ENCODE data around the gene RXFP2. TPM values are rescaled to one million over a fixed set of nuclear protein-coding genes. Genes with fewer than 3 reads are reported as not detected.

RXFP2 gene
- total RNA-seq, 2 donors from 2014 or later, result not detected

DNA sequence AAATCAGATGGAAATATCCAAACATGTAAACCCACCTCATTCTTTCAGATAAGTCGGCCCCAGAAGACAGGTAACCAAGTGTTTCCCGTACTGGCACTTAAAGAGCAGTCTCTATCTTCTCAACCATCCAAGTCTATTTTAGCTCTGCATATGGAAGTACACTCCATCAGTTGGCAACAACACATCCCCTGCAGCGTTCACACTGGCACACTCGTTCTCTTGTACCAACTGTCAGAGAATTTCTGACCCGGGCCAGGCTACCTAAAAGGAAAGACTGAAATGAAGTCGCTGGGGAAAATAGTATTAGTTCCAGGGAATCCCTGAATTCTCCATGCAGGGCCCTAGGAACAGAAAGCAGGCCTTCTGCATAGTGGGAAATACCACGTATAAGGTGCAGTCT lies 109.3 kb downstream of the RXFP2 start:
- H3K27me3 Mint-ChIP-seq (ENCODE audit: insufficient read depth), result peaks cover 56% of the 10 kb centered on the region
- no peak overlapping the region for H3K9ac ChIP-seq (ENCODE audit: extremely low read depth, low read length, poor library complexity, severe bottlenecking)
- TF ChIP-seq, protein P1, sequence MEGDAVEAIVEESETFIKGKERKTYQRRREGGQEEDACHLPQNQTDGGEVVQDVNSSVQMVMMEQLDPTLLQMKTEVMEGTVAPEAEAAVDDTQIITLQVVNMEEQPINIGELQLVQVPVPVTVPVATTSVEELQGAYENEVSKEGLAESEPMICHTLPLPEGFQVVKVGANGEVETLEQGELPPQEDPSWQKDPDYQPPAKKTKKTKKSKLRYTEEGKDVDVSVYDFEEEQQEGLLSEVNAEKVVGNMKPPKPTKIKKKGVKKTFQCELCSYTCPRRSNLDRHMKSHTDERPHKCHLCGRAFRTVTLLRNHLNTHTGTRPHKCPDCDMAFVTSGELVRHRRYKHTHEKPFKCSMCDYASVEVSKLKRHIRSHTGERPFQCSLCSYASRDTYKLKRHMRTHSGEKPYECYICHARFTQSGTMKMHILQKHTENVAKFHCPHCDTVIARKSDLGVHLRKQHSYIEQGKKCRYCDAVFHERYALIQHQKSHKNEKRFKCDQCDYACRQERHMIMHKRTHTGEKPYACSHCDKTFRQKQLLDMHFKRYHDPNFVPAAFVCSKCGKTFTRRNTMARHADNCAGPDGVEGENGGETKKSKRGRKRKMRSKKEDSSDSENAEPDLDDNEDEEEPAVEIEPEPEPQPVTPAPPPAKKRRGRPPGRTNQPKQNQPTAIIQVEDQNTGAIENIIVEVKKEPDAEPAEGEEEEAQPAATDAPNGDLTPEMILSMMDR (conservative IDR thresholded peaks at IDR 0.05), result no peak
- no peak overlapping the region for H3K4me3 ChIP-seq (ENCODE audit: low read length)
- no peaks in the 10 kb centered on the region for H3K4me1 ChIP-seq (ENCODE audit: control insufficient read depth, insufficient read depth, low read length)
- H3K9me3 ChIP-seq (ENCODE audit: control insufficient read depth, low read length), result no peaks in the 10 kb centered on the region
- H3K4me1 Mint-ChIP-seq, result peaks cover 14% of the 10 kb centered on the region
- H3K27ac Mint-ChIP-seq, result no peak overlapping the region
- no peak overlapping the region for H3K4me3 Mint-ChIP-seq
- no peak for DNase-seq
- H3K9me3 Mint-ChIP-seq, result no peaks in the 10 kb centered on the region
- no peaks in the 10 kb centered on the region for H3K36me3 ChIP-seq (ENCODE audit: control insufficient read depth, insufficient read depth, low read length)
- 88% methylated on average over 7 of the region's 7 CpGs for WGBS, 2 experiments (ENCODE audit: insufficient coverage in 1 of 2, insufficient read length in 1 of 2)
- H3K36me3 Mint-ChIP-seq (ENCODE audit: low read depth), result no peaks in the 10 kb centered on the region
- H3K27ac ChIP-seq (ENCODE audit: low read depth, low read length), result no peak overlapping the region
- H3K27me3 ChIP-seq (ENCODE audit: control insufficient read depth, insufficient read depth, low read length, poor library complexity, severe bottlenecking), result peaks cover 50% of the 10 kb centered on the region

DNA sequence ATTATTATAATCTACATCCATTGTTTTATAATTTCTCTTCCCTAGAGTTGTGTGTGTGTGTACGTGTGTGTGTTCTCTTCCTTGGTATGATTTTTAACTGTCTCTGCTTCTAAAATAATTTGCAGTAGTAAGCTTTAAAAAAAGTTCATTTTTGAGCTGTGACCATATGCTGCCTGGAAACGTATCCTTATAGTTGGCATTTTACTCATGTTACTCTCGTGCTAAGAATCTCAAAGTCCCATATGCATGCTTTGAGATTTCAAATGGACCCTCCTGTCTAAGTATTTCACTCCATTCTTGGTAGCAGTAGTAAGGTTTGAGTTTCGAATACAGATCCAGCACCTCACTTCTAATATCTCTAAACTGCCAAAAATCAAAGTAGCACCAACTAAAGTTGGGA lies 109.9 kb downstream of the RXFP2 start:
- H3K27ac Mint-ChIP-seq, result no peak overlapping the region
- H3K4me3 ChIP-seq (ENCODE audit: low read length), result no peak overlapping the region
- H3K27ac ChIP-seq (ENCODE audit: low read depth, low read length), result no peak overlapping the region
- no peaks in the 10 kb centered on the region for H3K36me3 ChIP-seq (ENCODE audit: control insufficient read depth, insufficient read depth, low read length)
- H3K4me1 Mint-ChIP-seq, result peaks cover 14% of the 10 kb centered on the region
- peaks cover 44% of the 10 kb centered on the region for H3K27me3 ChIP-seq (ENCODE audit: control insufficient read depth, insufficient read depth, low read length, poor library complexity, severe bottlenecking)
- WGBS, 2 experiments (ENCODE audit: insufficient coverage in 1 of 2, insufficient read length in 1 of 2), result 80 to 96% methylated on average over 3 to 4 of the region's 4 CpGs
- H3K9me3 ChIP-seq (ENCODE audit: control insufficient read depth, low read length), result no peaks in the 10 kb centered on the region
- TF ChIP-seq, protein P1 (conservative IDR thresholded peaks at IDR 0.05), result no peak
- no peak overlapping the region for H3K4me3 Mint-ChIP-seq
- no peaks in the 10 kb centered on the region for H3K36me3 Mint-ChIP-seq (ENCODE audit: low read depth)
- no peaks in the 10 kb centered on the region for H3K4me1 ChIP-seq (ENCODE audit: control insufficient read depth, insufficient read depth, low read length)
- H3K9me3 Mint-ChIP-seq, result no peaks in the 10 kb centered on the region
- H3K27me3 Mint-ChIP-seq (ENCODE audit: insufficient read depth), result peaks cover 52% of the 10 kb centered on the region
- no peak for DNase-seq
- no peak overlapping the region for H3K9ac ChIP-seq (ENCODE audit: extremely low read depth, low read length, poor library complexity, severe bottlenecking)

DNA sequence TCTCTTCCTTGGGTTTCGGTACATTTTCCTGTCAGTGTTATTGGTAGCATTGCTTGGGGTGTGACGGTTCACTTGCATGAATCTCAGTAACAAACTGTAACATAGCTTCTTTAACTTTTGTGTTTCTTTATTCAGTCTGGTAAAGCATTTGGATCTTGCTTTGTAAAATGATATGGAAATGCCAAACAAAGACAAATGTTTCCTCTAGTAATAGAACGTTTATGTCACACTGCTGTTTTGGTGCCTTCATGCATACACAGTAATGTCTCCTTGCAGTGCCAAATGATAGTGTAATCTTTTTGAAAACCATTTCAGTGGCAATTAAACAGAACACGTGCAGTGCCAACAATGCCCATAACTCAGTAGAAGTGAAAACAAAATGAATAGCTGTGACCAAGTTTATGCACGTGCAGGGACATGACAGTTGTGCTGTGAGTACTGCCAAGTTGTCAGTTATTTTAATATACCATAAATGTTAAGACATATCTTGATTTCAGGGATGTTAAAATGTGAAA lies 110.8 kb downstream of the RXFP2 start:
- Mint-ChIP-seq H3K27ac (no peak overlapping the region), H3K4me1 (peaks cover 14% of the 10 kb centered on the region), H3K9me3 (no peaks in the 10 kb centered on the region), H3K27me3 (ENCODE audit: insufficient read depth) (peaks cover 43% of the 10 kb centered on the region), H3K4me3 (no peak overlapping the region), H3K36me3 (ENCODE audit: low read depth) (no peaks in the 10 kb centered on the region)
- TF ChIP-seq, protein P1 (conservative IDR thresholded peaks at IDR 0.05), result no peak
- H3K27me3 ChIP-seq (ENCODE audit: control insufficient read depth, insufficient read depth, low read length, poor library complexity, severe bottlenecking), result peaks cover 35% of the 10 kb centered on the region
- no peak overlapping the region for H3K27ac ChIP-seq (ENCODE audit: low read depth, low read length)
- no peak for DNase-seq
- H3K4me3 ChIP-seq (ENCODE audit: low read length), result no peak overlapping the region
- H3K9me3 ChIP-seq (ENCODE audit: control insufficient read depth, low read length), result no peaks in the 10 kb centered on the region
- WGBS, 2 experiments (ENCODE audit: insufficient coverage in 1 of 2, insufficient read length in 1 of 2), result 86 to 90% methylated on average over 4 to 5 of the region's 5 CpGs
- H3K36me3 ChIP-seq (ENCODE audit: control insufficient read depth, insufficient read depth, low read length), result no peaks in the 10 kb centered on the region
- no peak overlapping the region for H3K9ac ChIP-seq (ENCODE audit: extremely low read depth, low read length, poor library complexity, severe bottlenecking)
- H3K4me1 ChIP-seq (ENCODE audit: control insufficient read depth, insufficient read depth, low read length), result no peaks in the 10 kb centered on the region
